Activated T-helper 1 cell treated with anti-CD3 and anti-CD28 coated beads, Interleukin-12 subunit alpha, Interleukin-12 subunit beta, Interleukin-2, Interleukin-4 antibody, amounts not matched to agents 30 ng/mL and 10 ng/mL and 1 ng/mL, durations not matched to agents 14 hours and 24 hours and 36 hours (primary cell): ENCODE results near the gene HADHA. TPM values are rescaled to one million over a fixed set of nuclear protein-coding genes. Genes with fewer than 3 reads are reported as not detected.
A peak's percentile ranks its signal among the peaks of the same experiment; 100 is the strongest.

Experiments used
- DNase-seq: peaks from one replicate; pipeline ENCODE4 v3.0.0; 2021; ENCODE audit warnings: low spot score
- H3K27ac Mint-ChIP-seq: one replicate; pipeline ENCODE4 v1.8.0; 2021; ENCODE audit warnings: mild to moderate bottlenecking, mixed read lengths
- H3K27me3 Mint-ChIP-seq: one replicate; pipeline ENCODE4 v1.8.0; 2022; ENCODE audit warnings: mild to moderate bottlenecking, moderate library complexity, mixed read lengths; ENCODE audit not compliant: insufficient read depth
- H3K36me3 Mint-ChIP-seq: one replicate; pipeline ENCODE4 v1.8.0; 2021; ENCODE audit warnings: low read depth, mixed read lengths
- H3K4me1 Mint-ChIP-seq: one replicate; pipeline ENCODE4 v1.8.0; 2021; ENCODE audit warnings: low read depth, mixed read lengths
- H3K4me3 Mint-ChIP-seq: one replicate; pipeline ENCODE4 v1.8.0; 2021; ENCODE audit warnings: mild to moderate bottlenecking, moderate library complexity, mixed read lengths
- H3K9me3 Mint-ChIP-seq: one replicate; pipeline ENCODE4 v1.8.0; 2021; ENCODE audit warnings: mixed read lengths
- intact Hi-C: fragments of 100-400 bp; cut with micrococcal nuclease; formaldehyde crosslinking; loops from one replicate; pipeline ENCODE4 v1.15.1; 2024
- total RNA-seq: library from RNA; stranded (reverse); gene quantifications from 2 replicates; pipeline ENCODE4 v1.2.3, GENCODE V29; 2022

HADHA gene
- total RNA-seq, 1 donor from 2014 or later, result 96.8 TPM

DNA sequence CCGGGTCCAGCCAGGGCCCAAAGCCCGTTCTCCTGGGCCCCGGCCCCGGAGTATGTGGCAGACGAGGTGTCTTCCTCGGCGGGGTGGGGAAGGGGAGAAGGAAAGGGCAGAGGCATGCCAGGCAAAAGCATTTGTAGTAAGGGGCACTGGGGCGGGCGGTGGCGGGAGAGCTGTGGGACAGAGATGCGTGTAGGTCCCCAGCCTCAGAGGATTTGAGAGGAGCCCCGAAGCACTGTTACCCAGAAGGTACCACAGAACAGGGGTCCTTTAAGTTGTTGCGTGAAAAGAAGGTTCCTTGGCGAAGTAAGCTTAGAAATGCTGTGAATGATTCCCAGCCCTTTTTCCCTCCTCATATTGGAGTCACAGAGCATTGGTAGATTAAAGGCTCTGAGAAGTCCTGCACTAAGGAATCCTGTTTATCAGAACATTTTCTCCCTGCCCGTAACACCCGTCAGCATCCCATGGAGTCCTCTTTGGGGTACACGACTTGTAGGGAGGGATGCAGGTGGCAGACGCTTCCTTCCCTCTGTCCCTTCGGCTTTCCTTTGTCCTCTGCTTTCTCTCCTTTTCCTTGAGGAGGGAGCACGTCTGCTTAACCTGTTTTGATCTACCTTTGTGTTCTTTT is 59.0 kb downstream of the HADHA start:
- Mint-ChIP-seq H3K4me1 (peaks cover 8% of the 10 kb centered on the region), H3K27me3 (peaks cover 17% of the 10 kb centered on the region), H3K36me3 (no peaks in the 10 kb centered on the region), H3K27ac (peak overlapping the region; percentile 52), H3K4me3 (peak overlapping the region; percentile 81), H3K9me3 (no peaks in the 10 kb centered on the region)
- intact Hi-C loops, result loop anchor here (1.0 to 2.0 kb wide), 2 partner anchors 59 to 145 kb away; partner anchors contain the start of genes HADHA and HADHB
- no peak for DNase-seq

DNA sequence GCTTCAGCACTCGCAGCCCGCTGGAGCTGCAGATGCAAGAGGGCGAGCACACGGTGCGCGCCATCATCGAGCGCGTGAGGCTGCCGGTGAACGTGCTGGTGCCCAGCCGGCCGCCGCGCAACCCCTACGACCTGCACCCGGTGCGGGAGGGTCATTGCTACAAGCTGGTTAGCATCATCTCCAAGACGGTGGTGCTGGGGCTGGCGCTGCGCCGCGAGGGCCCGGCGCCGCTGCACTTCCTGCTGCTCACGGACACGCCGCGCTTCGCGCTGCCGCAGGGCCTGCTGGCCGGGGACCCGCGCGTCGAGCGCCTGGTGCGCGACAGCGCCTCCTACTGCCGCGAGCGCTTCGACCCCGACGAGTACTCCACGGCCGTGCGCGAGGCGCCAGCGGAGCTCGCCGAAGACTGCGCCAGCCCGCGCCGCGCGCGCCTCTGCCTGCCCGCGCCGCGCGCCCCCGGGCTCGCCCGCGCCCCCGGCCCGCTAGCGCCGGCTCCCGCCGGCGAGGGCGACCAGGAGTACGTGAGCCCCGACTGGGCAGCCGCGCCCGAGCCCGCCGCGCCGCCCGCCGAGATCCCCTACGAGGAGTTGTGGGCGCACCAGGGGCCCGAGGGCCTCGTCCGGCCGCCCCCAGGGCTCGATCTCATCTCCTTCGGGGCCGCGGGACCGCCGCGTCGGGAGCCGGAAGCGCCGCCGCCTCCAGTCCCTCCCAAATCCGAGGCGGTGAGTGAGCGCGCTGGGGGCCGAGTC is 59.7 kb downstream of the HADHA start:
- no peak overlapping the region for H3K27ac Mint-ChIP-seq
- H3K4me3 Mint-ChIP-seq, result peak overlapping the region; percentile 81
- H3K36me3 Mint-ChIP-seq, result no peaks in the 10 kb centered on the region
- intact Hi-C loops, result loop anchor here (1.0 to 2.0 kb wide), 3 partner anchors 60 to 146 kb away; partner anchors contain the start of genes HADHA and HADHB
- peaks cover 12% of the 10 kb centered on the region for H3K4me1 Mint-ChIP-seq
- H3K27me3 Mint-ChIP-seq, result peaks cover 22% of the 10 kb centered on the region
- H3K9me3 Mint-ChIP-seq, result no peaks in the 10 kb centered on the region
- peak; percentile 86 for DNase-seq

GRCh38 chr2:26184121-26184520 is 60.3 kb downstream of the HADHA start:
- intact Hi-C loops, result loop anchor here (1.0 to 2.0 kb wide), 2 partner anchors 61 to 96 kb away; partner anchors contain the start of genes HADHA and HADHB
- no peak for DNase-seq
- Mint-ChIP-seq H3K27ac (peak overlapping the region; percentile 76), H3K9me3 (no peaks in the 10 kb centered on the region), H3K4me3 (peak overlapping the region; percentile 73), H3K27me3 (peaks cover 26% of the 10 kb centered on the region), H3K4me1 (peaks cover 15% of the 10 kb centered on the region), H3K36me3 (no peaks in the 10 kb centered on the region)

DNA sequence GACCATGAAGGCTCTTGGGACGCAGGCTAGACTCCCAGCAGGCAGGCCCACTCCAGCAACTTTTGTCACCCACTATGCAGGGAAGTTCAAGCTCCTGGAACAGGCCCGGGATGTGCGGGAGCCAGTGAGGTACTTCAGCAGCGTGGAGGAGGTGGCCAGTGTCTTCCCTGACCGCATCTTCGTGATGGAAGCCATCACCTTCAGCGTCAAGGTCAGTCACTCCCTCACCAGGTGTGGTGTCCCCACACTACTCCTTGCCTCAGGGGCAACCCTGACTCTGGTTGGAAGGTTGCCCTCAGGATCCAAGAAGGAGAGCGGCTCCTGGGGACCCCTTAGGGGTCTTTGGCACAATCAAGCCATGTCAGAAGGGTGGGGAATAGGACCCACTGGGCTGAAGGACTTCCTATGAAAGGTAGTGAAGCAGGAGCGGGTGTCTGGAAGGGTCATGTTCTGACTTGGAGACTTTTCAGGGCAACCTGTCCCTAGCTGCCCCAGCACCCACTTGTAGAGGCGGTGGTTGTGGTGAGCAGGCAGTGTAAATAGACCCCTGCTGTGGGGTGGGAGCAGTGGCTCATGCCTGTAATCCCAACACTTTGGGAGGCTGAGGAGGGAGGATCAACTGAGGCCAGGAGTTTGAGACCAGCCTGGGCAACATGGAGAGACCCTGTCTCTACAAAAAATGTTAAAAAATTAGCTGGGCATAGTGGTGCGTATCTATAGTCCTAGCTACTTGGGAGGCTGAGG is 61.4 kb downstream of the HADHA start:
- no peak for DNase-seq
- Mint-ChIP-seq H3K4me3 (peak overlapping the region; percentile 73), H3K27ac (peak overlapping the region; percentile 44), H3K36me3 (no peaks in the 10 kb centered on the region), H3K27me3 (peaks cover 30% of the 10 kb centered on the region), H3K9me3 (no peaks in the 10 kb centered on the region), H3K4me1 (peaks cover 16% of the 10 kb centered on the region)
- intact Hi-C loops, result no loop called here

DNA sequence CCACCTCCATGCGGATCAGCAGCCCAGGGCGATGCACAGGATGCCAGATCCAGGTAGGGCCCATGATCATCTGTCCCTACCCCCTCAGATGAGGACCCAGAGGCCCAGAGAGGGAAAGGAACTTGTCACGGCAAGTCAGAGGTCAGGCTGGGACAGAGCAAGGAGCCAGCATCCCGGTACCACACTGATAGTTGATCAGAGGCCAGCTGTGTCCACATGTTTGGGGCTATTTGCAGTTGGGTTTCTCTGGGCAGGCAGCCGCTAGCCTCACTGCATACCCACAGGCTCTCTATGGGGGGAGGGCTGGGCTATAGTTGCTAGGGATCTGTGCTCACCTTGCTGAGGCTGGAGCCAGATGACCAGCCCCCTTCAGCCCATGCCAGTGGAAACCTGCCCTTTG is 62.0 kb downstream of the HADHA start:
- intact Hi-C loops, result no loop called here
- Mint-ChIP-seq H3K9me3 (no peaks in the 10 kb centered on the region), H3K27me3 (peaks cover 30% of the 10 kb centered on the region), H3K27ac (no peak overlapping the region), H3K4me1 (peaks cover 16% of the 10 kb centered on the region), H3K36me3 (no peaks in the 10 kb centered on the region), H3K4me3 (no peak overlapping the region)
- DNase-seq, result no peak

DNA sequence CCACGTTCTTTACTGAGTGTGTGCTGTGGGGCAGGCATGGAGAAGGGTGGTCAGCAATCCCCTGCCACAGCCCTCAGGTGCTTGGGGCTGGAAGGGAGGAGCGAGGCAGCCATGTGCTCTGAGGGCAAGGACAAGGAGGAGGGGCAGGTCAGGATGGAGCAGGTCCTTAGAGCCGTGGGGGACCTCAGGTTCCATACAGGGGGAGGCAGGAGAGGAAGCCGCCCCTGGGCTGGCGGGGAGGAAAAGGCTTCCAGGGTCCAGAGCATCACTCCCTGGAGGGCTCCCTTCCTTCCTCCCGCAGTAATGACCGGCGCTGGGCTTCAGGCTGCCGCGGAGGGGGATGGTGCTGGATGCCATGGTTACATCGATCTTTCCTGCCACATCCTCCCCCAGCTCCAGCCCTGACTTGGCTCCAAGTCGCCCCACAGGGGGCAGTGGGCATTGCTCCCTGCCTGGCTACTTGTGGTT is 65.0 kb downstream of the HADHA start:
- intact Hi-C loops, result no loop called here
- H3K27ac Mint-ChIP-seq, result no peak overlapping the region

DNA sequence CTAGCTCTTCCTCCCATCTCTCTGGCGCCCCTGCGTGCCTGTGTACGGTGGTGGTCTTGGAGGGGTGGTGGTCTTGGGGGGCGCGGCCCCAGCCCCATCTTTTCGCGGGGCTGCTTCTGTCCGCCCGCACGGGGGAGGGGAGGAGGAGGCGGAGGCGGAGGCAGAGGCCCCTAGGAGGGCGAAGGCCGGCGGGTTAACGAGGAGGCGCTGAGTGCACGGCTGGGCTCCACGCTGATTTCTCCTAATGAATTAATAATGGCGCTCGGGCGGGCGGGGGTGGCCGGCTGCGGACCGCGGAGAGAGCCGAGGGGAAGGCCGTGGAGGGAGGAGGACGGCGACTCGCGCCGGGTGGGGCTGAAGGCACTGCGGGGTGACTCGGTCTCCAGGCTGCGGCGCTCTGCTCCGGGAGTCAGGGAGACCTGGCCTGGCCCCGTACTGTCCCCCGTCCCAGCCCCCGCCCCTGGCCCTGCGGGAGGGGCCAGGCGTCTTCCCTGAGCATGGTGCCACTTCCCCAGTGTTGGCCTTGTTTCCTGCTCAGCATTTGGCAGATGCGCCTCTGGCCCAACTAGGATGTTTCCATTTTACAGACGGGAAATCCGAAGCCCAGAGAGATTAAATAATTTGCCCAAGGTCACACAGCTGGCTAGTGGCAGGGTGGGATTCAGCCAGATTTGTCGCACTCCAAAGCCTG is 65.5 kb downstream of the HADHA start:
- H3K4me1 Mint-ChIP-seq, result peaks cover 14% of the 10 kb centered on the region
- intact Hi-C loops, result no loop called here
- no peaks in the 10 kb centered on the region for H3K9me3 Mint-ChIP-seq
- H3K27me3 Mint-ChIP-seq, result peaks cover 44% of the 10 kb centered on the region
- no peak for DNase-seq
- H3K36me3 Mint-ChIP-seq, result no peaks in the 10 kb centered on the region
- H3K4me3 Mint-ChIP-seq, result peak overlapping the region; percentile 33
- H3K27ac Mint-ChIP-seq, result no peak overlapping the region

More for the DNA sequence above, 65.0 kb downstream of the HADHA start:
- no peaks in the 10 kb centered on the region for H3K36me3 Mint-ChIP-seq
- H3K27me3 Mint-ChIP-seq, result peaks cover 38% of the 10 kb centered on the region
- H3K9me3 Mint-ChIP-seq, result no peaks in the 10 kb centered on the region
- H3K4me3 Mint-ChIP-seq, result peak overlapping the region; percentile 33
- DNase-seq, result no peak
- peaks cover 11% of the 10 kb centered on the region for H3K4me1 Mint-ChIP-seq

- peaks cover 14% of the 10 kb centered on the region for H3K4me1 Mint-ChIP-seq
- intact Hi-C loops, result no loop called here
- H3K4me3 Mint-ChIP-seq, result no peak overlapping the region
- no peaks in the 10 kb centered on the region for H3K9me3 Mint-ChIP-seq
- no peaks in the 10 kb centered on the region for H3K36me3 Mint-ChIP-seq
- DNase-seq, result no peak
- no peak overlapping the region for H3K27ac Mint-ChIP-seq
- peaks cover 44% of the 10 kb centered on the region for H3K27me3 Mint-ChIP-seq
Measured at GRCh38 chr2:26178246-26178645, 66.2 kb downstream of the HADHA start.

DNA sequence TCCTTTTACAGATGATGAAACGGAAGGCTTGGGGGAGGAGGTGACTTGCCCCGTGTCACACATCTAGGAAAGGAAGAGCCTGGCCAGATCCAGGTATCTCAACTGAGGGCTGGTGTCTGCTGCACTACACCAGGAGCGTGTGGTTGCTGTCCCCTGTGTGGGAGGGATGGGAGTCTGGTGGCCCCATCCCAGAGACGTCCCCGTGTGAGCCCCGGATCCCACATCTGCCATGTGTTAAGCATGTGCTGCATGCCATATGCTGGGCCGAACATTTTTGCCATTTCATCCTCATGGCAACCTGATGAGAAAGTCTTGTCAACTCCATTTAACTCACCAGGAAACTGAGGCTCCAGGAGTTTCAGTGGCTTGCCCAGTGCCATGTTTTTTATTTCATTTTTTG is 67.3 kb downstream of the HADHA start:
- intact Hi-C loops, result no loop called here
- DNase-seq, result no peak
- H3K27me3 Mint-ChIP-seq, result peaks cover 47% of the 10 kb centered on the region
- no peak overlapping the region for H3K27ac Mint-ChIP-seq
- peaks cover 16% of the 10 kb centered on the region for H3K4me1 Mint-ChIP-seq
- no peak overlapping the region for H3K4me3 Mint-ChIP-seq
- H3K9me3 Mint-ChIP-seq, result no peaks in the 10 kb centered on the region
- no peaks in the 10 kb centered on the region for H3K36me3 Mint-ChIP-seq

DNA sequence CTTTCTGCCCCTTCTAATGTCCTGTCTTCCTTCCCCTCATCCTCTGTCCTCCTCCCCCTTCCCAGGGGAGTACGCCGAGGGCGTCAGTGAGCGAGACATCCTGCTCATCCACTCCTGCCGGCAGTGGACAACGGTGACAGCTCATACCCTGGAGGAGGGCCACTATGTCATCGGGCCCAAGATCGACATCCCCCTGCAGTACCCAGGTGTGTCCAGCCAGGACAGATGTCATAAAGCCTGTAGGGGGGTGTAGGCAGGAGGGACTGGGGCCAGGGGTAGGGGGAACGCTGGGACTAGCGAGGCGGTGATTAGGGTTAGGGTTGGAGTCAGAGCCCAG is 68.2 kb downstream of the HADHA start:
- Mint-ChIP-seq H3K36me3 (no peaks in the 10 kb centered on the region), H3K9me3 (no peaks in the 10 kb centered on the region), H3K4me1 (peaks cover 25% of the 10 kb centered on the region), H3K27me3 (peaks cover 51% of the 10 kb centered on the region), H3K4me3 (no peak overlapping the region), H3K27ac (no peak overlapping the region)
- DNase-seq, result no peak
- intact Hi-C loops, result no loop called here

GRCh38 chr2:26175466-26176278 is 68.8 kb downstream of the HADHA start:
- H3K4me3 Mint-ChIP-seq, result no peak overlapping the region
- H3K36me3 Mint-ChIP-seq, result no peaks in the 10 kb centered on the region
- H3K9me3 Mint-ChIP-seq, result no peaks in the 10 kb centered on the region
- peaks cover 51% of the 10 kb centered on the region for H3K27me3 Mint-ChIP-seq
- intact Hi-C loops, result no loop called here
- DNase-seq, result no peak
- no peak overlapping the region for H3K27ac Mint-ChIP-seq
- H3K4me1 Mint-ChIP-seq, result peaks cover 25% of the 10 kb centered on the region
